ENCODE results near the gene XG. TPM values are rescaled to one million over a fixed set of nuclear protein-coding genes. Genes with fewer than 3 reads are reported as not detected.
"Not testable (repeated sequence)": the region's sequence is repeated elsewhere in the genome, so short reads cannot be mapped to it uniquely, and the experiment has no call there.

XG gene
- total and polyA plus RNA-seq, 7 donors = 0.03 to 1.1 TPM; not detected in 5

- no peaks in the 10 kb centered on the region for H3K4me1 ChIP-seq
- no peak for DNase-seq
- H3K4me3 ChIP-seq = no peak overlapping the region
- no peaks in the 10 kb centered on the region for H3K27me3 ChIP-seq
- intact Hi-C loops (cut with DNase I) = no loop called here
- no peaks in the 10 kb centered on the region for H3K36me3 ChIP-seq
- TF ChIP-seq POLR2AphosphoS5 (IDR thresholded peaks at IDR 0.05) (no peak), POLR2A (IDR thresholded peaks at IDR 0.05) (no peak), EP300 (IDR thresholded peaks at IDR 0.05) (no peak), CTCF (IDR thresholded peaks at IDR 0.05) (no peak)
- no peaks in the 10 kb centered on the region for H3K9me3 ChIP-seq
- 78 to 85% methylated on average over 4 of the region's 4 CpGs for WGBS, 2 donors
- H3K27ac ChIP-seq = no peak overlapping the region
Observed at GRCh38 chrX:2785538-2785937, 33.7 kb downstream of the XG start.

- no peak for DNase-seq
- intact Hi-C loops (cut with DNase I) = no loop called here
Observed at GRCh38 chrX:2788980-2789379, 37.1 kb downstream of the XG start.

DNA sequence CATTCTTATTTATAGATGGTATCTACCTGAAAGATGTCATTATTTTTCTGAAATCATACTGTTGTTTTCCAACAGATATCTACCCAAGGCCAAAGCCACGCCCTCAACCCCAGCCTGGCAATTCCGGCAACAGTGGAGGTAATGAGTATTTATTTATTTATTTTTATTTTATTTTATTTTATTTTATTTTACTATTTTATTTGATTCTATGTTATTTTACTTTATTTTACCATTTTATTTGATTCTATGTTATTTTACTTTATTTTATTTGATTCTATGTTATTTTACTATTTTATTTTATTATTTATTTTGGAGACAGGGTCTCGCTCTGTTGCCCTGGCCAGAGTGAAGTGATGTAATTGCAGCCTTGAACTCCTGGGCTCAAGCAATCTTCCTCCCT, 37.7 kb downstream of the XG start:
- no peak overlapping the region for H3K4me3 ChIP-seq
- TF ChIP-seq EP300 (IDR thresholded peaks at IDR 0.05) (no peak), POLR2A (IDR thresholded peaks at IDR 0.05) (no peak), POLR2AphosphoS5 (IDR thresholded peaks at IDR 0.05) (no peak), CTCF (IDR thresholded peaks at IDR 0.05) (no peak)
- H3K27me3 ChIP-seq = no peaks in the 10 kb centered on the region
- WGBS, 2 donors = 89 to 93% methylated on average over 3 of the region's 3 CpGs
- H3K36me3 ChIP-seq = no peaks in the 10 kb centered on the region
- DNase-seq = no peak
- intact Hi-C loops (cut with DNase I) = no loop called here
- no peaks in the 10 kb centered on the region for H3K4me1 ChIP-seq
- no peak overlapping the region for H3K27ac ChIP-seq
- no peaks in the 10 kb centered on the region for H3K9me3 ChIP-seq

More at GRCh38 chrX:2788980-2789379, 37.1 kb downstream of the XG start:
- H3K4me3 ChIP-seq = no peak overlapping the region
- no peaks in the 10 kb centered on the region for H3K9me3 ChIP-seq
- no peak overlapping the region for H3K27ac ChIP-seq
- H3K36me3 ChIP-seq = no peaks in the 10 kb centered on the region
- 80 to 89% methylated on average over 4 of the region's 4 CpGs for WGBS, 2 donors
- H3K4me1 ChIP-seq = no peaks in the 10 kb centered on the region
- TF ChIP-seq POLR2A (IDR thresholded peaks at IDR 0.05) (no peak), POLR2AphosphoS5 (IDR thresholded peaks at IDR 0.05) (no peak), CTCF (IDR thresholded peaks at IDR 0.05) (no peak), EP300 (IDR thresholded peaks at IDR 0.05) (no peak)
- no peaks in the 10 kb centered on the region for H3K27me3 ChIP-seq

DNA sequence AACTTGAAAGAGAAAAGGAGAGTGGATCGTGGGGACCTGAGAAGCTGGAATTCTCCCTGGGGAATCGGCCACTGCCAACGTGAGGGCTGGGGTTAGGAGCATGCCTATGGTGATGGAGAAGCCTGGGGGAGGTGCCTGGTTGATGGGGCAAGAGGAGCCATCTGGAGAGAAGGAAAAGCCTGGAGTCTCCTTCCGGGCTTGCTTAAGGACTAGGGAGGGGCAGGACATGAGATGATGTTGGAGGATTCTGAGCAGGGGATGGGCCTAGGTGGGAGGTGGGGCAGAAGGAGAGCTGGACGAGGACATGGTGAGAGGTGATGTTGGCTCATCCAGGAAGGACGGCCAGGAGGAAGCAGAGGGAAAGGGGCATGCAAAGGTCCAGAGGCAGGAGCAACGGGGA, 41.9 kb downstream of the XG start:
- H3K4me1 ChIP-seq = no peaks in the 10 kb centered on the region
- WGBS, 2 donors = 82 to 84% methylated on average over 7 of the region's 7 CpGs
- H3K27me3 ChIP-seq = no peaks in the 10 kb centered on the region
- intact Hi-C loops (cut with DNase I) = no loop called here
- no peak for DNase-seq
- H3K9me3 ChIP-seq = no peaks in the 10 kb centered on the region
- no peak overlapping the region for H3K27ac ChIP-seq
- no peak overlapping the region for H3K4me3 ChIP-seq
- TF ChIP-seq POLR2A (IDR thresholded peaks at IDR 0.05) (no peak), EP300 (IDR thresholded peaks at IDR 0.05) (no peak), CTCF (IDR thresholded peaks at IDR 0.05) (no peak), POLR2AphosphoS5 (IDR thresholded peaks at IDR 0.05) (no peak)
- H3K36me3 ChIP-seq = no peaks in the 10 kb centered on the region

- DNase-seq = no peak
- 95 to 97% methylated on average over 19 of the region's 19 CpGs for WGBS, 2 donors
- H3K27me3 ChIP-seq = no peaks in the 10 kb centered on the region
- intact Hi-C loops (cut with DNase I) = no loop called here
- H3K4me3 ChIP-seq = no peak overlapping the region
- no peak overlapping the region for H3K27ac ChIP-seq
- H3K4me1 ChIP-seq = no peaks in the 10 kb centered on the region
- H3K9me3 ChIP-seq = no peaks in the 10 kb centered on the region
- TF ChIP-seq CTCF (IDR thresholded peaks at IDR 0.05) (no peak), POLR2A (IDR thresholded peaks at IDR 0.05) (no peak), POLR2AphosphoS5 (IDR thresholded peaks at IDR 0.05) (no peak), EP300 (IDR thresholded peaks at IDR 0.05) (no peak)
- no peaks in the 10 kb centered on the region for H3K36me3 ChIP-seq
Observed at GRCh38 chrX:2794336-2794735, 42.5 kb downstream of the XG start.

DNA sequence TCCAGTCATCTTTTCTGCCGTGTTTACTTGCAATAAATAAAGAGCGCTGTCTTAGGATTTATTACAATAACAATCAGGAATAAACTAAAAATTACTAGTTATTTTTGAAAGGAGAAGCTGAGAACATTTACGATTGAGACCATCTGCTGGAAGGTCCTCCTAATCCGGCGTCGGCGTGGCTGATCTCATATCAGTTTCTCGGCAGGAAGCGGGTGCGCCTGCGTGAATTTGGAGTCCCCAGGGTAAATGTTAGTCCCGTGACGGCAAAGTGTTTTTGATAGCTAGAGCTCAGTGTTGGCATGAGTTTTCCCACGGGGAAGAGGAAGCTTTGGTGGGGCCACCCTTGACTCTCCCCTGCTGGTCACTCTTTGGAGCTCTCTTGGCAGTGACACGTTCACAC, 45.0 kb downstream of the XG start:
- 47 to 74% methylated on average over 15 of the region's 15 CpGs for WGBS, 2 donors
- H3K27me3 ChIP-seq; H3K4me3 ChIP-seq; H3K4me1 ChIP-seq; H3K27ac ChIP-seq; H3K36me3 ChIP-seq; intact Hi-C loops (cut with DNase I); DNase-seq; H3K9me3 ChIP-seq: not testable (repeated sequence)
